Dedifferentiated amniotic fluid mesenchymal stem cell (primary cell): ENCODE measurements around the gene RSAD1.

Experiments
- DNase-seq: peaks from one replicate; pipeline ENCODE4 v3.0.0-alpha.2; 2016; ENCODE audit errors: extremely low spot score

The RSAD1 gene

DNA sequence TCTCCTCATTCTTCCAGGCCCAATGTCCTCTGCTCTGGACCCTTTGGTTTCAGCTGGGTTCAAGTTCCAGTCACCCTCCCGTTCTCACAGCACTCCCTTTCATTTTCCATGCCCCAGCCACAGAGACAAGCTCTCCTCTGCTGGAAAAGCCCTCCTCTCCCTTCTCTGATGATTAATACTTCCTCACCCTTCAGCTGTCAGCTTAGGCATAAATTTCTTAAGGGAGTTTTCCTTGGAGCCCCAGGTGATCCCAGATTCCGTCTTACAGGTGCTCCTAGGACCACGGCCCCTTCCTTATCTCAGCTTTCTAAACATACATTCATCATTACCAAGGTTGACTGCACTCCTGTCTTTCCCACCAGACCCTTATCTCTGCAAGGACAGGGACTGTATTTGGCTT, 20.4 kb upstream of the RSAD1 start:
- DNase-seq: no peak

DNA sequence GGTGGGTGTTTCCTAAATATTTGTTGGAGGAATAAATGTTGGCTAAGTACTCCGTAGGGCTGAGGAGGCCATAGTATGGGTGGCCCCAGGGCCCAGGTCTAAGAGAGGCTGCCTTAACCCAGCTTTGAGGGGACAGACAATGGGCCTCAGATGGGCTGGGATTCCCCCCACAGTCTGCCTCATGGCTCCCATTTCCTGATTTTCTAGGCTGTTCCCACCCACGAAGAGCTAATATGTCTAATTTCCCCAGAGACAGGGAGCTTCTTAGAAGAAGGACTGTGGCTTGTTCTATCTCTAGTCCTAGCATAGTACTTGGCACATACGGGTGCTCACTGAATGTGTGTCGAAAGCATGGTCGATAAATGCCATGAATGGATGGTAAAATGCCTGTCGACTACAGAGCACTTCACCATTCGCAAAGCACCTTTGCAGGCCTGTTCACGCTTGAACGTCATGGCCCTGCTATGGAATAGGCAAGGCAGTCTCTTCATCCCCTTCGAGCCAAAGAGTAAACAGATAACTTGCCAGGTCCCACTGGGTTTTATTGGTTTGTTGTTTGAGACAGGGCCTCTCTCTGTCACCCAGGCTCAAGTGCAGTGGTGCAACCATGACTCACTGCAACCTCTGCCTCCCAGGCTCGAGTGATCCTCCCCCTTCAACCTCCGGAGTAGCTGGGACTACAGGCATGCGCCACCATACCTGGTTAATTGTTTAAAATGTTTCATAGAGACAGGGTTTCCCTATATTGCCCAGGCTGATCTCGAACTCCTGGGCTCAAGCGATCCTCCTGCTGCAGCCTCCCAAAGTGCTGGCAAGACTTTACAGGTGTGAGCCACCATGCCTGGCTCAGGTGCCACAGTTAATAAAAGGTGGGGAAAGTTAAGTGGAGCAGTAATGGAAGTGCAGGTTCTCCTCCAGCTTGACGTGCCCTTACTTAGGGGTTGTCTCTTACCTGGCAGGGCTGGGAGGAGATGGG, 19.7 kb upstream of the RSAD1 start:
- no peak for DNase-seq

DNA sequence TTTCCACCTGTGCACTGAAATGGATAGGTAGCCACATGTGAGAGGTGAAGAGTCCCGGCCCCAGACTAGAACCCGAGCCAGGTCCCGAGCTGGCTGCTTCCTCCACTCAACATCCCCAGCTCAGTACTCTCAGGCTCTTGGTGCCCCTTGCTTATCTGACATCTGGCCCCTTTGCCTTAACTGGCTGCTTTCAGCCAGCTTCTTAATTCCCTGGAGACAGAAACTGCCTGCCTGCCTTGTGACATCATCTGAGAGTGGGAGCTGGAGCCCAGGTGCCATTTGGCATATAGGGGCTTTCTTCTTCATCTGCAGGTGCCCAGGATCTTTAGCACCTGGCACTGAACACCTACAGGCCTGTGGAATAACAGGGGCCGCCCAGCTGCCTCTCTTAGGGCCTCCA, 18.9 kb upstream of the RSAD1 start:
- no peak for DNase-seq

DNA sequence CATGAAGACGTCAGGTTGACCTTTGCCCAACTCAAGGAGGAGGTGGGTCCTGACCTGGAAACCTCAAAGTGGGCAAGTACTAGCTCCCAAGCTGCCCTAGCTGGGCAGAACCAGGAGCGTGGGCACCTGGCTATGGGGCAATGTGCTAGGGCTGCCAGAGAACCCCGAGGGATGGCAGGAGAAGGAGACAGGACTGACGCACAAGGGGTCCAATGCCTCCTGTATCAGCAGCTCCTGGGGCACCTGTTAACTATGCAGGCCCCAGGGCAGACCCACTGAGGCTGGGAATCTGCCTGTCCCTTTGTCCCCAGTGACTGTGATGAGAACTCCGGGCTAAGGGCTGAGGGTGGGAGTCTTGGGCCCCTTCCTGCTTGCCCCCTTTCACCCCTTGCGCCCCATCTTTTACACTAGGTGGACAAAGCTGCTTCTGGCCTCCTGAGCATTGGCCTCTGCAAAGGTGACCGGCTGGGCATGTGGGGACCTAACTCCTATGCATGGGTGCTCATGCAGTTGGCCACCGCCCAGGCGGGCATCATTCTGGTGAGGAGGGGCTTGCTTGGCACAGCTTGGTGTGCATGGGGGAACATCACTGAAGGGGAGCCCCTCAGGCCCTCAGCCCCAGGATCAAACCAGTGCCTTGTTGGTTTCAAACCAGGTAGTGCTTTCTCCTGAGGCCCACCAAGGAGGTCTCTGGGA, 17.7 kb upstream of the RSAD1 start:
- no peak for DNase-seq

DNA sequence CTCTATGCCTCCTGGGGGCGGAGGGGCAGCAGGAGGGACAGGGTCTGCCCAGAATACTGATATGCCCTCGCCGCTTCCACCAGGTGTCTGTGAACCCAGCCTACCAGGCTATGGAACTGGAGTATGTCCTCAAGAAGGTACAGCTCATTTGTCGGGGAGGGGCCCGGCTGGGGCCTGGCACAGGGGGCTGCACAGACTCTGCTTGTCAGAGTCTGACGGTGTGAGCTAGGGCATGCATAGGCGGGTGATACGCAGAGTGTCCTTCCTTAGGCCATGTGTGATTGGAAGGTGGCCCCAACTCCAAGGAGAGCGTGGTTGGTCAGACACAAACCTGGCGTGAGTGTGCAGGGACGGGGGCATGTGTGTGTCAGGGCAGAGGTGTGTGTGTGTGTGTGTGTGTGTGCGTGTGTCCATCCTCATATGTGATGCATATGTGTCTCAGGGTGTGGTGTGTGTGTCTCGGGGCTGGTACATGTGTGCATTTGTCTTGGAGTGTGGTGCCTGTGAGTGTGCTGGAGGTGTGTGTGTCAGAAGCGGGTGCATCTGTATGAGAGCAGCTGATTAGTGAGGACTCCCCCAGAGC, 17.0 kb upstream of the RSAD1 start:
- DNase-seq: no peak

DNA sequence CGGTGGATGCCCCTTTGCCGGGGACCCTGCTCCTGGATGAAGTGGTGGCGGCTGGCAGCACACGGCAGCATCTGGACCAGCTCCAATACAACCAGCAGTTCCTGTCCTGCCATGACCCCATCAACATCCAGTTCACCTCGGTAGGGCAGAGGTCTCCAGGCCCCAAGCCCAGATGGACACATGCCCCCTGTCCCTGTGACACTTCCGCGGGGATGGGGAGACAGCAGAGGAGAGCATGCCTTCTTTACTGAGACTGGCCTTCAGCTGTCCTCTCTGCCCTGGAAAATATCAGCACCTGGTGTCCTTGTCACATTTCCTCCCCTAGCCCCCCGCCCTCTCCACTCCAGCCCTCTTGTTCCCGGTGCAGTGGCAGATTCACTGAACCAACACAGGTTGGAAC, 16.2 kb upstream of the RSAD1 start:
- DNase-seq: no peak

DNA sequence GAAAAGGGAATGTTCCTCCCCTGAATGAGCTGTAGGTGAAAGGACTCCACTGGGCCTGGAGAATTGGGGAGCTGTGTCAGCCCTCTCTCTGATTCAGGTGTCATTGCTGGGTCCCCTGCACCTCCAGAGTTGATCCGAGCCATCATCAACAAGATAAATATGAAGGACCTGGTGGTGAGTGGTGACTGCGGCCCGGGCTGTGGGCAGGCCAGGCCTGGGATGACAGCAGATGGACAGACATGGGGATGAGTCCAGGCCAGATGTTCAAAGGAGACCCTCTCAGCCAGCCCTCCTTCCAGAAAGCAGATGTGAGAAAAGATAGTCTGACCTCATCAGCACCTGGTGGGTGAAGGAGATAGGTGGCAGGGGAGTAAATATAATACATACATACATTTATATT, 14.5 kb upstream of the RSAD1 start:
- no peak for DNase-seq

DNA sequence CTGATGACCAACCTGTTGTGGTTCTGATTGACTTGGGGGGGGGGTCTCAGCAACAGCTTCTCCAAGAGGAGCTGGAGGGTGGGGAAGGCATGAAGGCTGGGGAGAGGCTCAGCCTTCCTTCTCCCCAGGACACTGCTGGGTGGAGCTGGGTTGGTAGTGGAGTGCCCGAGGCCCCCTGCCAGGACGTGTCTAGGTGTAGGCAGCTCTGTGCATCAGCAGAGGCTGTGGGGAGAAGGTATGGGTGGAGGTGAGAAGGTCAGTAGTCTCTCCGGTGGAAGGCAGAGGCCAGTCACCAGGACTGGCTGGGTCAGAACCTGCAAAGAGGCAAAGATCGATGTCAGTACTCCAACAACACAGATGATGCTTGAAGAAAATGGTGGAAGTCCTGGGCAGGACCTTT, 13.9 kb upstream of the RSAD1 start:
- DNase-seq: no peak

DNA sequence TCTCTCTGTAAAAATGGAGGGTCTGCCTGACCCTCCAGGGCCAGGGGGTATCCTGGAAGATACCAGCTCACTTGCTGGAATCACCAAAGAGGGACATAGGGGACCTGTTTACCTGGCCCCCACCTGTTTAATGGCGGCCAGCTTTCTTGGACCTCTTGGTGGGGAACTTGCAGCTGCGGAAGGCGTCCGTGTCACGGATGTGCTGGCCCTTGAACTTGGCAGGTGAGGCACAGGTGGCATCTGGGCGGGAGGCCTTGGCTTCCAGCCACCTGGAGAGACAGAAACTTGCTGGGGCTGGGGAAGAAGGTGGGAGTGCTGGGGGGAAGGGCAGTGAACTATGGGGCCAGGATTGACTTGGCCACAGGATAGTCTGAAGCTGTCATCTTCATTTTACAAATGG, 13.5 kb upstream of the RSAD1 start:
- DNase-seq: no peak

DNA sequence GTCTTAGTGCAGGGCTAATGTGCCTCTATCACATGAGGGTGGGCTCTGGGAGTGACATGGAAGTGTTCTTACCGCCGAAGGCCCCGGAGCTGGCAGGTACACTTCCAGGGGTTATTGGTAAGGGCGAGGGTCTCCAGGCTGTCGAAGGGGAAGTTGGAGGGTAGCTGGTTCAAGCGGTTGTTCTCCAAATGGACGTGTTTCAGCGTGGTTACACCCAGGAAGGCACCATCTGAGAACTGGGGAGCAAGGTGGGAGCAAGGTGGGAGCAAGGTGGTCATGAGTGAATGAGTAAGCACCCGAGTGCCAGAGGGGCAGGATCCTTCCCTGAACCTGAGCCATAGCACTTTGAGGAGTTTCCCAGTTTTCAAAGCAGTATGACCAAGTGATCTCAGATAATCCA, 13.0 kb upstream of the RSAD1 start:
- DNase-seq: no peak

DNA sequence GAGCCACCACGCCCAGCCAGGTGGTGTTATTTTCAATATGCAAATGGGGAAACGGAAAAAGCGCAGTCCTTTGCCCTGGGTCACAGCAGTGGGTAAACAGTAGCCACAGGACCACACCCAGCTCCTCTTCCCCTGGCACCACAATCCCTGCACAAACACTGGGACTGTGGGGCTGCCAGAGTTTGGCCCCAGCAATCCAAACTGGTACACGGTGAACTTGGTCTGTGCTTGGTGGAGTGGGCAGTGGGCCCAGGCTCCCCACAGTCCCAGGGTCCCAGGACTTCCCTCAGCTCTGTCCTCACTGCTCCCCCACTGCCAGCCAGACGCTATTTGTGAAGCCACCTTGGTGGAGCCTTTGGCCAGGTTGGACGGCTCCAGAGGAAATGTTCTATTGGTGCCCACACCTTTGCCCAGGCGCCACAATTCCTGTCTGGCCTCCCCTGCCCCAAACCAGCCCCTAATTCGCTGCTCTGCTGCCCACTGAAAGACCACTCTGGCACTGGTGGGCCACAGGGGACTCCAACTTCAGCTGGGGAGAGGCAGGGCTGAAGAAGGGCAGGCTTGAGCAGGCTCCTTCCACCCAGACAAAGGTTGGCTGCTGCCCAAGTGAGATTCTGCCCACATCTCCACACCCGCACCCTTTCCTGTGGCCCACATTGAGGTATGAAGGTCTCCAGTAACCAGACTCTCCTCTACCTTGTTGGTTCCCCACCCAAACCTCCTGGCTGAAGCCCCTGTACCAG, 12.1 kb upstream of the RSAD1 start:
- no peak for DNase-seq

DNA sequence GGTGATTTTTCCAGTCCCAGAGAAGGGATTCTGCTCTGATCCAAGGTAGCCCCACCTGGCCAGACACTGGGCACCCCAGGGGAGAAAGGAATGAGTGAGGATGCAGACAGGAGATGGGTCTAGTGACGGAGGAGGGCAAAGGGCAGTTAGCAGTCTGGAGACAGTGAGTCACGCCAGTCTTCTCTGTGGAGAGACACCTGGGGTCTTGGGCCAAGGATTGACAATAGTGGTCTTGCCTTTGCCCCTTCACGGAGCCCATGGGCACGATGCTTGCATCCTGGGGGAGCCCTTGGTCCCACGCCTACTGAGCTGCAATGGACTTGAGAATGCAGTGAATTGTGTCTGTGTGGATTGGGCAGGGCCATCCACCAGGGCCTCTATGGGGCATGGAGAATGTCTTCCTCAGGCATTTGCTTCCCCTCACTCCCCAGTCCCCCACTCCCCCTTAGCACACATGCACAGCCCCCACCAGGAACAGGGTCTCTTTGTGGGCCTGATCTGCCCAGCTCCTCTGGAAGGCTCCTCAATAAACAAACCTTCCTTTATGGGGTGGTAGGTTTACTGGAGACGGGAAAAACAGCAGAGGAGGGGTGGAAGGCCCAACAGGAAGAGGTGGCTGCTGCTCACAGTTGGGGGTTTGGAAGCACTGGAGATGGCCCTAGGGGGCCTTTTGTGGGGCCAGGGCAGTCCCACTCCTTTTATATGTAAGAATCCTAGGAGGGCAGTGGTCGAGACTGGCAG, 11.4 kb upstream of the RSAD1 start:
- no peak for DNase-seq

DNA sequence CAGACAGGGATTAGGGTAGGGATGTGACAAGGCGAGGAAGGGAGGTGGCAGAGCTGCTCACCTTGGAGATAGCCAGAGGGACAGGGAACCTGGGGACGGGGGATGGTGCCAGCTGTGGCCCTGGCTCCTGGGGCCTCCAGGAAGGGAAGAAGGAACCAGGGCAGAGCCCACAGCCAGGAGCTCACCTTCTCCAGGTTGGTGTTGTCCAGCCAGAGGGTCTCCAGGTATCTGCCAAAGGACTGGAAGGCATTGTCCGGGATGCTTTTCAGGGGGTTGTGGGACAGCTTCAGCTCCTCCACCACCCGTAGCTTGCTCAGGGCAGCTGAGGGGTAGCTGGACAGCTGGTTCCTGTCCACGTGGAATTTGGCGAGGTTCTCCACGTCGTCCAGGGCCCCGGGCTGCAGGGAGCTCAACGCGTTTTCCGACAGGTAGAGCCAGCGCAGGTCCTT, 10.8 kb upstream of the RSAD1 start:
- no peak for DNase-seq

DNA sequence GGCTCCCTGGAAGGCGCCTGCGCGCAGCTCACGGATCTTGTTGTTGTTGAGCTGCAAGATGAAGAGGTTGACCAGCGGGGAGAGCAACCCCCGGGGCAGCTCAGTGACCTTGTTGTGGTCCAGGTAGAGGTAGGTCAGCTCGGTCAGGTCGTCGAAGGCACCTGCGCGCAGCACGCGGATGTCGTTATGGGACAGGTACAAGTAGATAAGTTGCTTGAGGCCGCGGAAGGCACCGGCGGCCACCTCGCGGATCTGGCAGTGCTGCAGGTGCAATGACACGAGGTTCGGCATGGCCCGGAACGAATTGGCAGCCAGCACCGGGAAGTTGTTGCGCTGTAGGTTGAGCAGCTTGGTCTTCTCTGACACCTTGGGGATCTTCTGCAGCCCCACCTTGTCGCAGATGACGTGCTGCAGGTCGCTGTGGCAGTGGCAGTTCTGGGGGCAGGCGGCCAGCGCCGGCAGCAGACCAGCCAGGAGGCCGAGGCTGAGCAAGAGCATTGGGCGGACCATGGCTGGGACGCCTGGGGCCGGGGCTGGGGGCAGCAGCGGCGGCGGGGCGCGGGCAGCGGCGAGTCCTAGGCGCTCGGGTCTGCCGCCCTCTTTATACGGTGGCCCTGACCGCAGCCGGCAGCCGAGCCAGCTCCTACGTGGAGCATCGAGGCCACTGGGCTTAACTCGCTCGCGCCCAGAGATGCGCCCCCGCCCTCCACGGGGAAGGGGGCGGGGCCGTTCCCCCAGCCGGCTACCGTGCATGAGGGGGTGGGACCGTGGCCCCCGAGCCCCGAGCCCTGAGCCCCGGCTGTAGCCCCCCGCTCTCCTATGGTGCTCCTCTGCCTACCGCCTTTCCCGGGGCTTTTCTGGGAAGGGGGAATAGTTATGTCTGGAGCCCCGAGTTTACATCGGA, 10.1 kb upstream of the RSAD1 start, which contains the start of gene CHAD:
Gene CHAD, minus strand, starts transcription at position 577 of the 904 bp plus-strand sequence. Its CDS starts 67 bp downstream, at position 510.
- no peak for DNase-seq

DNA sequence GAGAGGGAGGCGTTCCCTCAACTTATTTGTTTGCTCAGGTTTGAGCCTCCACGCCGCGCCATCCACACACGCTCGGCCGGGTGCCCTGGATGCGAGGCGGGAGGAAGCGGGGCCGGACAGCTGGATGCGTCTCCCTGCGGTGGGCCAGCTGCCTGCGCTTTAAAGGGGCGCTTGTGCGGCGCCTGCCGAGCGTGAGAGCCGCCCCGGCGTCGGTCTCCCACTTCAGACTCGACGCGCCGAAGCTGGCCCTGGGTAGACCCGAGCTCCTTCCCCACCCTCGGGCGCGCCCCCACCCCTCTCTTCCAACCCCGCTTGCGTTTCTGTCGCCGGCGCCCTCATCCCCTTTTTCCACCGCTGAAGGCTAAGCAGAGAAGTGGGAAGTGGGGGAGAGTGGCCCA, 9.5 kb upstream of the RSAD1 start:
- no peak for DNase-seq

DNA sequence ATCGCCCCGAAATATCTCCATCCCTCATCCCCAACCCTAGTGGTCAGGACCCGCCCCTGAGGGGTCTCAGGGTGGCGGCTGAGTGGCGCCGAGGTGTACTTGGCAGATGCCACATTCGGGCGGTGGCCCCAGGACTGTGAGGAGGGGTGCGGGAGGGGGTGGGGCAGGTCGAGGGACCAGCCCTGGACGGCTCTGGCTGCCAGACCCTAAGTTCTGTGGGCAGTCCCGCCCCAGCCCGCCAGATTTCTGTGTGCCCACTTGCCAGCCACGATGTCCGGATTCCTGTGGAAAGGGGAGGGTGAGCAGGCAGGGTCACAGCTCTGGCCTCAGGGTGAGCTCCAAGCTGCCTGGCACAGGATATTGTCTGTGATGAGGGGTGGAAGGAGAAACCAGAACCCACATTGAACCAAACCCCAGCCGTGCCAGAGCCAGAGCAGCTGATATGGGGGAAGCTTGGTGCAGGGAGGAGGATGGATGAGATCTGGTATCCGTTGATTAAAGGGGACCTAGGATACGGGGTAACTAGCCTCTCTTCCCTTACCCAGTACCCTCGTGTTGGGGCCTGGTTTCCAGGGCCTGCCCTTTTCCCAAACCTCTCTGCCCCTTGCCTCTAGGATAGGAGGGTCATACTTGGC, 8.9 kb upstream of the RSAD1 start:
- DNase-seq: no peak

DNA sequence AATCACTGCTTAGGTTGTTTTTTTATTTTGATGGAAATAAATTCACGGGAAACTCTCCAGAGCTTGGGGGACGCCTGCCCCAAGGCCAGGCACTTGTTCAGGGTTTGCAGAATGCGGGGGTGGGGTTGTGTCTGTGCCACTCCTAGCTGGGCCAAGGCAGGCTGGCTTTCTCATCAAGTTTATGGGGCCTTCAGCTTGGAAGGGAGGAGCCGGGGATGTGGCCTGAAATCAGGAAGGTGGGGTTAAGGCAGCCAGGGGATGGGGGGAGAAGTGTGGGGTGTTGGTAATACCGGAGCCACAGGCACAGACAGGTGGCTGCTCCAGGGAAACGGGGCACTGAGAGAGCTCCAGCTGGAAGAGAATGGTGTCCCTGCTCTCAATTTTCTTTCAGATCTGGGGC, 8.2 kb upstream of the RSAD1 start:
- DNase-seq: no peak

DNA sequence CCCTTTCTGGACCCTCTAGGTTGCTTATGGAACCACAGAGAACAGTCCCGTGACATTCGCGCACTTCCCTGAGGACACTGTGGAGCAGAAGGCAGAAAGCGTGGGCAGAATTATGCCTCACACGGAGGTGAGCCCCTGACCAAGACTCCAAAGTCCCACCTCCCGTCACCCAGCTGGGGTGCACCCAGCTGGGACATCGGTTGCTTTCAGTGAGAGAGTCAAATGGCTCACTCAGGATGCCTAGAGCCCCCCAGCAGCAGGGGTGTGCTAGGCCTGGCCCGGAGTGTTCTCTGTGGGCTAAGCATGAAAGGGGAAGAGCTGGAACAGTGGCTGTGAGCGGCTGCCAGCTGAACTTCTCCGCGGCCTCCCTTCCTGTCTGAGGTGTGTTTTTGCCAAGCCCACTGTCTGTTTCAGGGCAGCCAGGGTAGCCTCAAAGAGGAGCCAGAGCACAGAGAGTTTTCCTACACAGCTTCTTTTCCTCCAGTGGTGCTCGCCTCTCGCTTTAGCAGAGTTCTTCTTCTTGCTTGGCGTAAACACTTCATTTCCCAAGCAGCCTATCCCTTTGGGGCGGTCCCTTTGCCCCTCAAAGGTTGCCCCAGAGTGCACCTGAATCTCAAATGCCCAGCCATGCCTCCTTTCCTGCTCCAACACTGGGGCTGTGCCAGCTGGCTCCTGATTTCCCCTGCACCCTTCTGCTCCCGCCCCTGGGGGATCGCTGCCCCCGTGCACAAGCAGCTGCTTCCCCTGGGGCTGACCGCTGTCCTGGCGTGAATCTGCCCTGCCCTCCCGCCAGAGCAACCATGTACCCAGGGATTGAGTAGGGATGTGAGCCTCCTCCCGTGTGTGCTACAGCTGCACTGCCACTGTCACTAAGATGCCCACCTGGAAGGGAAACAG, 7.4 kb upstream of the RSAD1 start:
- DNase-seq: no peak

DNA sequence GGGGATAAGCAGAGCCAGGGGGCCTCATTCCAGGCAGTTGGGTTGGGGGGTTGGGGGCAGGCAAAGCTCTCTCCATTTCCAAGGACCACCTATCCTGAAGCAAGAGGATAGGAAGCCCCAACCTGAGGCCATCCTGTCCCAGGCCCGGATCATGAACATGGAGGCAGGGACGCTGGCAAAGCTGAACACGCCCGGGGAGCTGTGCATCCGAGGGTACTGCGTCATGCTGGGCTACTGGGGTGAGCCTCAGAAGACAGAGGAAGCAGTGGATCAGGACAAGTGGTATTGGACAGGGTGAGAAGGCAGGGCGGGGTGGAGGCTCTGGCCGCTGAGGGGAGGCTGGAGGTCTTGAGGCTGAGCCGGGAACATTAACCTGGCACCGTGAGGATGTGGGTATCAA, 6.4 kb upstream of the RSAD1 start:
- no peak for DNase-seq
